Stimulated activated CD4-positive, alpha-beta T cell treated with anti-CD3 and anti-CD28 coated beads, Interleukin-1b, Interleukin-23, amount 100 ng/mL, for 48 hours (primary cell): ENCODE measurements around the gene CLDN4.
"Not testable (repeated sequence)": the region's sequence is repeated elsewhere in the genome, so short reads cannot be mapped to it uniquely, and the experiment has no call there.

Experiments
- DNase-seq: peaks from one replicate; pipeline ENCODE4 v3.0.0-alpha.2; 2020

The CLDN4 gene

DNA sequence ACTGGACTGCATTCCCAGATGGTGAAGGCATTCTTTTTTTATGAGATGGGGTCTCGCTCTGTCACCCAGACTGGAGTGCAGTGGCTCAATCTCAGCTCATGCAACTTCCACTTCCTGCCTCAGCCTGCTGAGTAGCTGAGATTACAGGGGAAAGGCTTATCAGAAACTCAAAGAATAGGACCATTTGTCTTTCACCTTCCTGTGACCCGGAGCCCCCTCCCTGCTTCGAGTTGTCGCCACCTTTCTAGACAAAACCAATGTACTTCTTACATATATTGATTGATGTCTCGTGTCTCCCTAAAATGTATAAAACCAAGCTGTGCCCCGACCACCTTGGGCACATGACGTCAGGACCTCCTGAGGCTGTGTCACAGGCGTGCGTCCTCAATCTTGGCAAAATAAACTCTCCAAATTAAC is 13.3 kb downstream of the CLDN4 start:
- no peak for DNase-seq

DNA sequence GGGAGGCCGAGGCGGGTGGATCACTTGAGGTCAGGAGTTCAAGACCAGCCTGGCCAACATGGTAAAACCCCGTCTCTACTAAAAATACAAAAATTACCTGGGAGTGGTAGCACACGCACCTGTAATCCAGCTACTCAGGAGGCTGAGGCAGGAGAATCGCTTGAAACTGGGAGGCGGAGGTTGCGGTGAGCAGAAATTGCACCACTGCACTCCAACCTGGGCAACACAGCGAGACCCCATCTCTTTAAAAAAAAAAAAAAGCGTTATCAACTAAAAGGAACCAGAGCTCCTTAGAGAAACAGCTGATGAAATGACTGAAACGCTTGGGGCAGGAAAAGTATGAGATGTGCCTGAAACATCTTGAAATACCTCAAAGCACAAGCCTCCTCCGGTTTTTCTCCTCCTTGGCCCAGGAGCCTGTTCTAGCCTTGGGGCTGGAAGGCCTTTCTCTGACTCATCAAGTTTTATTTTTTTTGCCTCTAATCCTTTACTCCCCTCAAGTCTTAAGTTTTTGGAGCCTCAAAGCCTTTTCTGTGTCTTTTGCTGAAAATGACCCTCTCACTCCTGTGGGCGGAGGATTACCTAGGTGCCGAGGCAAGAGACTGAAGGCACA is 14.2 kb downstream of the CLDN4 start:
- DNase-seq, result no peak

DNA sequence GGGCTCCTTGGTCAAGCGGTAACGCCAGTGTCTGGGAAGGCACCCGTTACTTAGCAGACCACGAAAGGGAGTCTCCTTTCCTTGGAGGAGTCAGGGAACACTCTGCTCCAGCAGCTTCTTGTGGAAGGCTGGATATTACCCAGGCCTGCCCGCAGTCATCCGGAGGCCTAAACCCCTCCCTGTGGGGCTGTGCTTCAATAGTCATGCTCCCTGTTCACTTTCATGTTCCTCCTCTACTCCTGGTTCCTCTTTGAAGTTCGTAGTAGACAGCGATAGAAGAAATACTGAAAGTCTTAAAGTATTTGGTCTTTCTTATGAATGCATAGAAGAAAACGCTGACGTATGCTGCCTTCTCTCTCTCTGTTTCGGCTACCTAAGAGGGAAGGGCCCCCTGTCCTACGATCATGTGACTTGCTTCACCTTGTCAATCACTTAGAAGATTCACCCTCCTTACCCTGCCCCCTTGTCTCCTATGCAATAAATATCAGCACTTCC is 15.0 kb downstream of the CLDN4 start:
- DNase-seq, result not testable (repeated sequence)

DNA sequence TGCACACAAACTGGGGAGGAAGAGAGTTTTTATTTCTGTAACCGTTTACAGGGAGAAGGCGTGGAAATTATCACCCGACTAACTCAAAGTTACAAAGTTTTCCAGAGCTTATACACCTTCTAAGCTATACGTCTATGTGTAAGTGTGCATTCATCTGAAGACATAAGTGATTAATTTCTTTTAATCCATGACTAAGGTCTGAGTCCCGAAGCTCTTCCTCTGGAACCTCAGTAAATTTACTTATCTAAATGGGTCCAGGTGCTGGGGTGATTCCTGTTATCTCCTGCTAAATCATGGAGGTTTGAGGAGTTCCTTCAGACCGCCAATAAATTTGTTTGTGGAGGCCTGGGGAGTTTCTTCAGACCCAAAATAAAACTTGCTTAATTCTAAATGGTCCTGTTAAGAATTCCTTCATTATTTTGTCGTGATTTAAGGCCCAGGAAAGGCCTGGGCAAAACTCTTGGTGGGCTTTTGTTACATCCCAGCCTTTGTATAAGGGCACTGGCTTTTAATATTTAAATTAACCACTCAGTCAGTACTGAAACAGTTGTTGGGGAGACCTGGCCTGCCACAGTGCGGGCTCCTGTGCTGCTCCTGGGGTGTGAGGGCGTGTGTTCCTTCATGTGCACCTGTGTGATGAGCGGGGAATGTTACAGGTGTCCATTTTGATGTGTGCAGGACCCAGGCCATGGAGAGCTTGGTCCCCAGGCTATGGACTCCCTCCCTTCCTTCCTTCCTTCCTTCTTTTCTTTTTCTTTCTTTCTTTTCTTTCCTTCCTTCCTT is 17.3 kb downstream of the CLDN4 start:
- DNase-seq, result no peak

DNA sequence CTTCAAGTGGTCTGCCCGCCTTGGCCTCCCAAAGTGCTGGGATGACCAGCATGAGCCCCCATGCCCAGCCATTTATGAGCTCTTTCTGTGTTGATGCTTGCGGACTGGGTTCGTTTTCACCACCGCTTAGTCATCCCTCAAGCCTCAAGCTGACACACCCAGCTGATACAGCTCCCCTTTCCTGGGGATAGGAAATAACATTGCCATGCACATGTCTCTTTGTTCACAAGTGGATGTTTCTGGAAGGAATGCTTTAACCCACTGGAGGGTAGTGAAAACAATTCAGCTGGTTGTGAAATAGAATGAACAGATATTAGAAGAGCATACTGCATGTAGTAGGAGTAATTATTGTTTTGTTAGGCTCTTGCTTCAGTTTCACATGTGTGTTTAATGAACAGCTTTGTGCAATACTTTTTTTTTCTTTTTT is 20.0 kb downstream of the CLDN4 start:
- DNase-seq, result no peak

DNA sequence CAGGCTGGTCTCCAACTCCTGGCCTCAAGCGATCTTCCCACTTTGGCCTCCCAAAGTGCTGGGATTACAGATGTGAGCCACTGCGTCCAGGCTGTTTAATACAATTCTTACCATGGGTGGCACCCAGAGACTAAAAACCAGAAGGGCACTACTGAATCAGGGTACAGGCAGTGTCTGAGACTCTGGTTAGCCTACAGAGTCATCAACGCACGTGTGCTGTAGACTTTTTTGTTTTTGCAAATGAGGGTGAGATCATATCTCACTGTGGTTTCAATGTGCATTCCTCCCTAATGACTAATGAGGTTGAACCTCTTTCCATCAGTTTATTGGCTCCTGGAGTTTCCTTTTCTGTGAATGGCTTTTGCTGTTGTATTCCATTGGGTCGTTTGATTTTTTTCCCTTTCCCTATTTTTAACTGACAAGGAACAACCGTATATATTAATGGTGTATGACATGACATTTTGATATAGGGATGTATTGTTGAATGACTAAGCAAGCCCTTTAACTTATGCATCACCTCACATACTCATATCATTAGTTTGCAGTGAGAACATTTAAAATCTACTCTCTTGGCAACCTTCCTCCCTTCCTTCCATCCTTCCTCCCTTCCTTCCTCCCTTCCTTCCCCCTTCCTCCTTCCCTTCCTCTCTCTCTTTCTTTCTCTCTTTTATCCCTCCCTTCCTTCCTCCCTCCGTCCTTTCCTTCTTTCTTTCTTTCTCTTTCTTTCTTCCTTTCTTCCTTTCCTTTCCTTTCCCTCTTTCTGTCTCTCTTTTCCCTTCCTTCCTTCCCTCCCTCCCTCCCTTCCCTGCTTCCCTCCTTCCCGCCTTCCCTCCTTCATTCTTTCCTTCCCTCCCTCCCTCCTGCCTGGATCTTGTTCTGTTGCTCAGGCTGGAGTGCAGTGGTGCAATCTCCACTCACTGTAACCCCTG is 20.9 kb downstream of the CLDN4 start:
- DNase-seq, result peak; percentile 51

DNA sequence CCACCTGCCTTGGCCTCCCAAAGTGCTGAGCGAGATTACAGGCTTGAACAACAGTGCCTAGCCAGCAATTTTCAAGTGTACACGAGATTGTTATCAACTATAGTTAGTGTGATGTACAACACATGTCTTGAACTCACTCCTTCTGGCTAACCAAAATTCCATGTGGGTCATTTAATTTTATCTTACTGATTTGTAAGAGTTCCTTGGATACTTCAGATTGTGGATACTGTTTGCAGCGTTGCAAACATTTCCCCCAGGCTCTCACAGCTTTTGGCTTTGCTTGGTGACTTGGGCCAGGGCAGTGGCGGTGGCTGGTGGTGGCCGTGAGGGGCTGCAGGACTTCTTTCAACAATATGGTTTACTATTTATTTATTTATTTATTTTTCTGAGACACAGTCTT is 21.7 kb downstream of the CLDN4 start:
- no peak for DNase-seq

DNA sequence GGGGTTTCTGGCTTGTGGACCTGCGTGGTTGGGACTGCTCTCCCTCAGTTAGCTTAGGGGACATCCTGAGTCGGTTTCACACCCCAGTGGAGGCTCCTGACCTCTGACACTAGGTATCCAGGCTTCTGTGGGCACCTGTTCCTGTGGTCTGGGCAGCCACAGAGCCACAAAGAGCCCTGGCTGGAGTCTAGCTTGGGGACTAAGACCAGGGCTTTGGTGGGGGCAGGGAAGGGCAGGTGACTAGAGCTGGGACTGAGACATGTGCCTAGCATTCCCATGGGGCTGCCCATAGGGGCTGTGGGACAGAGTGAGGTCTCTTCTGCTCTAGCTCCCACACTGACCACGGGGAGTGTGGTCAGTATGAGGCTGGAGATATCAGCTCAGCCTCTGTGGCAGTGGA is 26.1 kb downstream of the CLDN4 start:
- DNase-seq, result no peak

DNA sequence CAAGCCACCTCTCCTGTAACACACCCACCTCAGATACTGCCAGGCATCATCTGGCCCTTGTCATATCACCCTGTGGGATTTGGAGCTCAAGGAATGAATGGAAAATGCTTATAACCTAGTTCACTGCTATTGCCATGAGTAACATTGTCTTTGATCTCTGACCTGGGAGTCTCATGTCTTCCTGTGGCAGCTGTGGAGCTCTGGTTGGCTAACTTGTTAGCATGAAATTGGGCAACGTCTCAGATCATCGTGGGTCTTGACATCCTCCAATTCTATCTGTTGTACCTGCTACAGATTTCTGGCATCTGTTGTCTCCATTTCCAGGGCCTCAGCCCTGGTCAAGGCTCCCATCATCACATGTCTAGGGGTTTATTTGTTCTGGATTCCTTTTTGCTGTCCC is 28.0 kb downstream of the CLDN4 start:
- no peak for DNase-seq

DNA sequence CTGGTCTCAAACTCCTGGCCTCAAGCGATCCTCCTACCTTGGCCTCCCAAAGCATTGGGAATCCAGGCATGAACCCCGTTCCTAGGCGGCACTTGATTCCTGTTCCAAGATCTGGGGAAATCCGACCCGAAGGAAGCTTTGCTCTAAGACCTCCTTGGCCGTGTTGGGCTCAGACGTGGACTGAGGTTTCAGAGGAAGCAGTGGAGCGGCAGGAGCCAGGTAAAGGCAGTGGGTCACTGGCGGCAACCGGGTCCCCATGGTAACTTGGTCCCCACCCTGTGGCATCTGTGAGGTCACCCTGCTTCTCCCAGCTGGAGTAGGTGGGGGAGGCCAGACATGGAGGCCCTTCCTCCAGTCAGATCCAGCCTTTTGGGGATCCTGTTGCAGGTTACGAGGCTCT is 30.1 kb downstream of the CLDN4 start, which contains the start of gene TMEM270:
Gene TMEM270 (plus strand): TSS at position 301 of the 400 bp plus-strand sequence. CDS start 36 bp downstream, at position 337.
- DNase-seq, result no peak

DNA sequence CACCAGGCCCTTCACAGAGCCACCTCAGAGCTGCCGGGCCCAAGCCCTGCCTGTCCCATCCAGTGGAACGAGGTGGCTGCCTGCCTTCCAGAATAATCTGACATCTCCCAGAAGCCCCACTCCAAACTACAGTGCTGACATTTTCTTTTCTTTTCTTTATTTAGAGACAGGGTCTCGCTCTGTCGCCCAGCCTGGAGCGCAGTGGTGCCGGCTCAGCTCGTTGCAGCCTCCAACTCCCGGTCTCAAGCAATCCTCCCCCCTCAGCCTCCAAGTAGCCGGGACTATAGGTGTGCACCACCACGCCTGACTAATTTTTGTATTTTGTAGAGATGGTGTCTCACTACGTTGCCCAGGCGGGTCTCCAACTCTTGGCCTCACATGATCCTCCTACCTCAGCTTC is 30.5 kb downstream of the CLDN4 start:
- DNase-seq, result no peak

DNA sequence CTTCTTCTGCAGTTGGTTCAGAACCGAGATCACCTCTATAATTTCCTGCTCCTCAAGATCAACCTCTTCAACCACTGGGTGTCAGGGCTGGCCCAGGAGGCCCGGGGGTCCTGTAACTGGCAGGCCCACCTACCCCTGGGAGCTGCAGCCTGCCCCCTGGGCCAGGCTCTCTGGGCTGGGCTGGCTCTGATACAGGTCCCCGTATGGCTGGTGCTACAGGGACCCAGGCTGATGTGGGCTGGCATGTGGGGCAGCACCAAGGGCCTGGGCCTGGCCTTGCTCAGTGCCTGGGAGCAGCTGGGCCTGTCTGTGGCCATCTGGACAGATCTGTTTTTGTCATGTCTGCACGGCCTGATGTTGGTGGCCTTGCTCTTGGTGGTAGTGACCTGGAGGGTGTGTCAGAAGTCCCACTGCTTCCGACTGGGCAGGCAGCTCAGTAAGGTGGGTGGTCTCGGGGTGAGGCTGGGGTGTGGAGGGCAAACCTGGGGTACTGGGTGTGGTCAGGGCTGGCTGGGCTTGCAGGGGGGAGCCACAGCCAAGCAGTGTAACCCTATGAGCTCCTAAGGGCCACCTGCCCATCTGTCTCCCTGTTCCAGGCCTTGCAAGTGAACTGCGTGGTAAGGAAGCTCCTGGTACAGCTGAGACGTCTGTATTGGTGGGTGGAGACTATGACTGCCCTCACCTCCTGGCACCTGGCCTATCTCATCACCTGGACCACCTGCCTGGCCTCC is 34.4 kb downstream of the CLDN4 start:
- no peak for DNase-seq

DNA sequence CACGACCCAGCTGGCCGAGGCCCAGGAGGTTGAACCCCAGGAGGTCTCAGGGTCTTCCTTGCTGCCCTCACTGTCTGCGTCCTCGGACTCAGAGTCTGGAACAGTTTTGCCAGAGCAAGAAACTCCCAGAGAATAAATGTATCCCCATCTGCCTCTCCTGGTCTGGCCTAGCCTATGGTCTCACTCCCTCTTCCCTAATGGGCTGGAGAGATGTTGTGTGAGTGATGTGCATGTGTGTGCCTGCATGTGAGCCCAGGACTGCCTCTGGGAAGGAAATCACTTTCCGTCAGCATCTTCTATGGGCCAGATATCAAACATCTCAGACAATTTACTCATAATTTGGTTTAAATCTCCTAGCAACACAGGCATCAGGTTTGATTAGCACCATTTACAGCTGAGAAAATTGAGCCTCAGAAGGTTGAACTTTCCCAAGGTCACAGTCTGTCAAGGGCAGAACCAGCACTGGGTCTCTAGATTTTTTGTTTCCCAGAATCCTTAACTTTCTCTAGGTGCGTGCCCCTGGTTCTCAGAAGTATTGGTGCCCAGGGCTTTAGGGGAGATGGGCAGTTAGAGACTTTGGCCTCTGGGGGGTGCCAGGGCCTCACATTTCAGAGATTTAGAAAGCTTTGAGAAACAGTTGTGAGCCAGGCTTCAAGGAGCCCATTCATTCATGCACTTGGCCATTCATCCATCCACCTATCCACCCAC is 35.1 kb downstream of the CLDN4 start:
- no peak for DNase-seq

DNA sequence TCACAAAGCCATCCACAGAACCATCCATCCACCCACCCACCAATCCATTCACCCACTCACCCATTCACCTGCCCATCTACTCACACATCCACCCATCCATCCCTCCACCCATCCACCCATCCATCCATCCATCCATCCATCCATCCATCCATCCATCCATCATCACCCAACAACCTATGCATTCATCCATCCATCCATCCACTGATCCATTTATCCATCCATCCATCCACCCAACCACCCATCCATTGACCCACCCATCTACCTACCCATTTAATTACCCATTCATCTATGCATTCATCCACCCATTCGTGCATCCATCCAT is 35.6 kb downstream of the CLDN4 start:
- DNase-seq, result no peak

DNA sequence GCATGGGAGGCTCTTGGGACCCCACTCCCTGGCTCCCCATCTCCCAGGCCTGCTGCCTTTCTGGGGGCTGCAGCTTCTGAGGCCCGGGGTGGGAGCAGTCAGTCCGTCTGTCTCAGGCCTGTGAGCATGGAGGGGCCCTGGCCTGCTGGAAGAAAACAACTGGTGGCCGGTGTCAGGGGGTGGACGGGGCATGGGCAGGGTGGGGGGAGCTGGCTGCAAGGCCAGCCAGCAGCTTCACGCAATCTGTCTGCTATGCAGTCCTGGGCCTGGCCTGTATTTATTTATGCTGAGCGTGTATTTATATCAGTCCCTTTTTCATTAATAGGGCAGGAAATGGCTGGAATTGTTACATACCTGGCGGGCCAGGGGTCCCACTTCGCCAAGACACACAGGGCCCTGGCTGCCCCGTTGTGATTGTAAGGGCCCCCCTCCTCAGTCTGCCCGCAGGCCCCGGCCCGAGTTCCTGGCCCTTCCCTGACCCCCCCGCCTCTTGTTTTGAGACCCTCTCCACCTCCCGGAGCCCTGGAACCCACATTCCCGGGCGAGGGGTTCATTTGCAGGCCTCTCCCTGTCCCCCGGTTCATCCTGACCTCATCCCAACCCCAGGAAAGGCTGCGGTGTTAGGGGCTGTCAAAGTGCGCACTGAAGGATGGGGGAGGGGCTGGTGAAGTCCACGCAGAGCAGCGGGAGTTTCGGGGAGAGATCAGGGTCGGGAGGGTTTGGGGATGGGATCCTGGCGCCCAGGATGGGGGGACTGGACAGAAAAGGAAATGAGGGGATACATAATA is 38.4 kb downstream of the CLDN4 start:
- no peak for DNase-seq

DNA sequence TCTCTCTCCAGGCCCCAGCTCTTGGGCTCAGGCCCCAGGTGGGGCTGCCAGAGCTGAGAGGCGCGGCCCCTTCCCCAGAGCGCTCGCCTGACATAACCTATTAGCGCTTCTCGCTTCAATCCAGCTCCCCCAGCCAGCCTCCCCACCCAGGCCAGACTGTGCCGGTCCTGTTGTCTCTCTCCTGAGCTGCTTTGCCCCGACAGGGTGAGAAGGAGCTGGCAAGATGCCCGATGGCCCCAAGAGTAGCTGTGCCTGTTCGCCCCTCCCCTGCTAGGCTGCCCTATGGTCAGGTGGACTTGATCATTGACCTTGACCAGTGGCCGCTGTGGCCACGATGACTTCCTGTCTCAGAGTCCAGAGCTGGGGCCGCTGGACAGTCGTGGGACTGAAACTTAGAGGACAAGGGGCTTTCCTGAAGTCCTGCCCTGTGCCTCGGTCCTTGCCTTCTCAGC is 39.3 kb downstream of the CLDN4 start:
- DNase-seq, result no peak

DNA sequence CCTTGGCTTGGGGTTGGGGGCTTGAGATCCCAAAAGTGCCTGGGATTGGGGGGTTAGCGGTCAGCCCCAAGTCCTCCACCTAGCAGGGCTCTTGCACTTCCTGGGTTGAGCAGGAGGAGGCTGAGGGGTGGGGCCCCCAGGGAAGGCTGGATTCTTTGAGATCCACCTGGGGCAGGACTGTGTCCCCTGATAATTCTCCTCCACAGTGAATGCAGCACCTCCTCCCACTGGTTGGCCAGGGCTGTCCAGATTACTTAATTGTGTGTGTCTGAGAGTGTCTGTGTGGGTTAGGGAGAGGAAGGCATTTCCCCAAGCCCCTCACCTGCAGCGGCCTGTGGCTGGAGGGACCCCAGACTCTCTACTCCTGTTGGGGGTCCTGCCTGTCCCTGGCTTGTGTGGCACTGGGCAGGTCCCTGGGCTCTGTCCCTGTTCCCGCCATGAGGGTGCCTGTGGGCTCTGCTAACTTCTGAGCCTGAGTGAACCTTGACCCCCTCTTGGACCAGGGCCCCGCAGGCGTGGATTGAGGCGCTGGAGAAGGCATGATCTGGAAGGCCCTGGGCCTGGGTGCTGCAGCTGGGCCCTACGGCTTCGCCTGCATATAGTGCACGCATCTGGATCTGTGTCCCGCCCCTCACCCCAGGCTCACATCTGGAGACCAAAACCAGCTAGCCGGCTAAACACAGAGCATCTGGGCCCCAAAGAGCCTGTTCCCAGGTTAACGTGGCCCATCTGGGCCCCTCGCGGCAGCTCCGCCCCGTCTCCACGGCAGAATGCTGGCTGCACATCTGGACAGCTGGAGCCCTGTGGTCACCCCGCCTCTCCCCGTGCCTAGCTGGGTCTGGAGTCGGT is 40.6 kb downstream of the CLDN4 start:
- DNase-seq, result no peak

DNA sequence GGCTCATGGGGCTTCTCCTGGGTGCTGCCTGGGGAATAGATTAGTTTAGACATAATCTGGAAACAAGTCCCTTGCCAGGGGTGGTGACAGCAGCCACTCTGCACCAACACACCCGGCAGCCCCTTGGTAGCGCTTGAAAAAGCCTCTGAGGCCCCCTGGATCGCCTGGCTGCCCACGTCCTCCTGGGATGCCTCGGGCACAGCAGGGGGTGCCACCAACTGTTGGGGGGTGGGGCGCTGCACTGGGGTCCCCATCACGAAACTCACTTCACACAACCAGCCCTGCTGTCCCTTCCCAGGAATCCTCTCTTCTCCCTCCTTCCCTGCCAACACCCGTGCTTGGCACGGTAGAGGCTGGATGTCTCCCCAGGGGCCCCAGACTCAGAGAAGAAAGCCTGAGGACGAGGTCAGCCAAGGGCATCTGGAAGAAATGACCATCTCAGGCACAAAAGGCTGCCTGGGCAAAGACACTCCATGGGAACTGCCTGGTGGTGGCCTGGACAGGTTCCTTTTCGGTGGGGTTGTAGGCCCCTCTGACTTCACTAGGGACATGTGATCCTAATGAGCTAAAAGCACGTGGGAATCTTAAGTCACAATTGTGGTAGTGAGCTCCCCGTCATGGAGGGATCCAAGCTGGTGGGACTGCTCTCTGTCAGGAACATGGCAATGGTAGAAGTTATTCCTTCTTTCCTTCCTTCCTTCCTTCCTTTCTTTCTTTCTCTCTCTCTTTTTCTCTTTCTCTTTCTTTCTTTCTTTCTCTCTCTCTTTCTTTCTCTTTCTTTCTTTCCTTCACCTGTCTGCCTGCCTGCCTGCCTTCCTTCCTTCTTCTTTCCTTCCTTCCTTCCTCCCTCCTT is 41.5 kb downstream of the CLDN4 start:
- no peak for DNase-seq

DNA sequence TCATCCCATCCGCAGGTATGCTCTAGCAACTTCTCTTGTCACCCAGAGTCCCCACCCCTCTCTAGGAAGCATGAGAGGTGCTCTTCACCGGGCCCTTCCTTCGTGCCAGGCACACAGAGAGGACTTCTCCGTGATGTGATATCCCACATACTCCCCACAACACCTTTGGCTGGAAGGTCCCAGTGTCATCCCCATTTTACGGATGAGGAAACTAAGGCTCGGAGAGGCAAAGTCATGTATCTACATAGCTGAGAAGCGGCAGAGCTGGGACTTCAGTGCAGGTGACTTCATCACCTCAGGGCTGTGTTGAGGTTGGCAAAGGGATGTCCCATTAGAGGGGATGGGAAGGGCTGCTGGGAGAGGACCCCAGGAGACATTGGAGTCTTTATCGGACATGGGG is 45.6 kb downstream of the CLDN4 start:
- DNase-seq, result no peak
